K562 (cell line): ENCODE results near the gene HLA-DRB5. TPM values are rescaled to one million over a fixed set of nuclear protein-coding genes. Genes with fewer than 3 reads are reported as not detected.

Source experiments
- ATAC-seq: fragments of 200-7000 bp; cut with Tn5 transposase; 3 replicates; pipeline ENCODE4 v1.9.1; 2020; ENCODE audit warnings: moderate library complexity
- BruUV-seq: library from RNA; stranded (reverse); fragments of 400-500 nt; replicated peaks from 2 replicates; lab custom pipeline; 2021; lab: Mats Ljungman, UMichigan
- CTCF ChIA-PET: fragments of 300-600 bp; formaldehyde crosslinking; extraction: SDS; loops from one replicate; lab custom pipeline; 2021; ENCODE audit warnings: low intra/inter-chr PET ratio; lab: Yijun Ruan, JAX
- POLR2A ChIA-PET: fragments of 300-600, 350-650 bp; sonication (Branson Sonifier 250); formaldehyde crosslinking; extraction: SDS; loops from one replicate; lab custom pipeline; 2021; ENCODE audit warnings: antibody characterized with exemption, inconsistent platforms; lab: Yijun Ruan, JAX
- DNase-seq, 4 experiments: peaks; one replicate each; pipeline versions ENCODE4 v3.0.0 to v3.0.0-alpha.2; 2011 to 2018; ENCODE audit warnings: low spot score in 3 of 4, mixed read lengths in 3 of 4; ENCODE audit errors: extremely low read depth in 1 of 4
- FAIRE-seq: peaks from 2 replicates; lab custom pipeline; 2011; peaks lifted over from hg19 to GRCh38; lab: Jason Lieb, UNC
- H2AFZ ChIP-seq: 2 replicates; pipeline ENCODE4 v1.6.0; 2011; ENCODE audit warnings: low read depth, low read length, control low read depth, inconsistent platforms
- H3K27ac ChIP-seq: fragments of 200-600 bp; 3 replicates; pipeline ENCODE4 v1.8.0; 2011; ENCODE audit warnings: low read depth, mild to moderate bottlenecking, control low read depth, inconsistent platforms, low read length, moderate library complexity, mixed read lengths; ENCODE audit errors: extremely low read depth
- H3K27me3 ChIP-seq, 2 experiments: fragments of 300-600 bp in 1 of 2; 2 replicates in 1 of 2; 3 replicates in 1 of 2; pipeline versions ENCODE4 v1.6.0 to v1.8.0; 2011; ENCODE audit warnings: inconsistent platforms in 2 of 2, low read length in 2 of 2, mild to moderate bottlenecking in 1 of 2, mixed read lengths in 1 of 2, moderate library complexity in 1 of 2; ENCODE audit not compliant: control insufficient read depth in 2 of 2, insufficient read depth in 2 of 2
- H3K36me3 ChIP-seq: fragments of 300-600 bp; 3 replicates; pipeline ENCODE4 v1.8.0; 2011; ENCODE audit warnings: mild to moderate bottlenecking, low read length, inconsistent platforms; ENCODE audit not compliant: control insufficient read depth, insufficient read depth
- H3K4me1 ChIP-seq, 2 experiments: fragments of 200-600 bp in 1 of 2; replicated peaks in 1 of 2; 2 replicates in 1 of 2; 3 replicates in 1 of 2; pipeline versions ENCODE4 v1.5.1 to v1.8.0; 2011; ENCODE audit warnings: inconsistent platforms in 2 of 2, low read length in 2 of 2, mild to moderate bottlenecking in 1 of 2, mixed read lengths in 1 of 2, moderate library complexity in 1 of 2; ENCODE audit not compliant: control insufficient read depth in 2 of 2, insufficient read depth in 2 of 2
- H3K4me2 ChIP-seq: 2 replicates; pipeline ENCODE4 v1.6.1; 2011; ENCODE audit warnings: low read length, control low read depth, inconsistent platforms, mixed read lengths; ENCODE audit not compliant: insufficient read depth
- H3K4me3 ChIP-seq: fragments of 200-600 bp; sonication (generic), shearing (Covaris generic); 2 replicates; pipeline ENCODE4 v1.5.1; 2016; ENCODE audit warnings: control low read depth, inconsistent platforms
- H3K79me2 ChIP-seq: fragments of 200-600 bp; 3 replicates; pipeline ENCODE4 v1.8.0; 2011; ENCODE audit warnings: low read length, inconsistent platforms; ENCODE audit not compliant: control insufficient read depth, insufficient read depth
- H3K9ac ChIP-seq, 2 experiments: 2 replicates each; pipeline versions ENCODE4 v1.6.0 to v1.6.1; 2011; ENCODE audit warnings: low read depth in 2 of 2, low read length in 2 of 2, control low read depth in 1 of 2, inconsistent platforms in 1 of 2, mild to moderate bottlenecking in 1 of 2, mixed read lengths in 1 of 2; ENCODE audit not compliant: insufficient read depth in 1 of 2
- H3K9me1 ChIP-seq: one replicate; pipeline ENCODE4 v1.6.0; 2011; ENCODE audit warnings: inconsistent platforms, mild to moderate bottlenecking, low read length, moderate library complexity; ENCODE audit not compliant: control insufficient read depth, insufficient read depth
- H3K9me3 ChIP-seq: replicated peaks from 2 replicates; pipeline ENCODE4 v1.5.1; 2011; ENCODE audit warnings: low read depth, low read length, inconsistent platforms; ENCODE audit not compliant: control insufficient read depth, insufficient read depth
- H4K20me1 ChIP-seq: replicated peaks from 2 replicates; pipeline ENCODE4 v1.6.1; 2011; ENCODE audit warnings: low read length, inconsistent platforms, mixed read lengths; ENCODE audit not compliant: control insufficient read depth, insufficient read depth
- CHD4 ChIP-seq: fragments of 200-600 bp; sonication (generic); IDR thresholded peaks from 3 replicates; pipeline ENCODE4 v1.6.1; 2012; ENCODE audit warnings: low read depth, mild to moderate bottlenecking, mixed read lengths, low read length, inconsistent platforms; ENCODE audit not compliant: insufficient read depth, insufficient replicate concordance, poor library complexity, severe bottlenecking
- ETV5 ChIP-seq: sonication (generic); formaldehyde crosslinking; IDR thresholded peaks from 2 replicates; pipeline ENCODE4 v1.4.0; 2020; ENCODE audit warnings: low read depth, mild to moderate bottlenecking, missing genetic modification reagents
- HCFC1 ChIP-seq: IDR thresholded peaks from 2 replicates; pipeline ENCODE4 v1.6.1; 2012; ENCODE audit warnings: low read depth, low read length, improper control_type of control experiment
- HOXB6 ChIP-seq: fragments of 250-450 bp; sonication (Bioruptor Pico); IDR thresholded peaks from 2 replicates; pipeline ENCODE4 v1.5.1; 2022; ENCODE audit warnings: mild to moderate bottlenecking, borderline replicate concordance
- IRF2 ChIP-seq: sonication (generic); formaldehyde crosslinking; IDR thresholded peaks from 2 replicates; pipeline ENCODE4 v1.8.1; 2022; ENCODE audit warnings: mild to moderate bottlenecking, missing genetic modification reagents
- MIER1 ChIP-seq: fragments of 450-650 bp; IDR thresholded peaks from 2 replicates; pipeline ENCODE4 v1.6.1; 2016; ENCODE audit warnings: antibody characterized with exemption, mild to moderate bottlenecking, low read depth
- NCOR1 ChIP-seq: fragments of 450-650 bp; IDR thresholded peaks from 2 replicates; pipeline ENCODE4 v1.6.1; 2016; ENCODE audit warnings: mild to moderate bottlenecking, moderate library complexity
- POU5F1 ChIP-seq: fragments of 150-350 bp; IDR thresholded peaks from 2 replicates; pipeline ENCODE4 v1.6.1; 2014; ENCODE audit warnings: borderline replicate concordance, low read length, low read depth, mild to moderate bottlenecking; ENCODE audit not compliant: partially characterized antibody
- RBM39 ChIP-seq: fragments of 200-400 bp; formaldehyde crosslinking; optimal IDR thresholded peaks from 2 replicates; pipeline ENCODE3; 2018; ENCODE audit warnings: low read depth, low read length
- XRCC4 ChIP-seq: IDR thresholded peaks from one replicate; pipeline ENCODE4 v1.6.1; 2011; ENCODE audit not compliant: insufficient read depth, insufficient read length; ENCODE audit errors: extremely low read depth
- WGBS: fragments of 100-300 bp; shearing (Covaris generic); methylation state at CpG from one replicate; pipeline ENCODE4 v1.1.6; 2016; ENCODE audit warnings: low coverage, mixed read lengths; ENCODE audit not compliant: insufficient coverage; ENCODE audit errors: missing lambda C conversion rate; 5-methylcytosine and 5-hydroxymethylcytosine counted together
- in situ Hi-C: fragments of 300-500 bp; cut with MboI; formaldehyde crosslinking; loops from 4 replicates; pipeline ENCODE4 v1.15.0; 2018; ENCODE audit warnings: inconsistent platforms, mixed read lengths
- intact Hi-C: fragments of 100-400 bp; cut with micrococcal nuclease; formaldehyde crosslinking; loops from 2 replicates; pipeline ENCODE4 v1.14.2; 2022
- polyA plus RNA-seq, 8 experiments: library from polyadenylated mRNA; depleted of rRNA in 4 of 8; stranded (reverse) in 5 of 8; unstranded in 3 of 8; fragments of >200 nt; fragmentation: Nextera tagmentation in 2 of 8; fragmentation: Illumina TruSeq in 1 of 8; extraction: Ambion mirVana in 2 of 8; extraction: Trizol in 1 of 8; gene quantifications; 2 replicates each; pipeline versions ENCODE4 v1.2.1 to v1.2.3, GENCODE V29; 2011 to 2014; ENCODE audit warnings: inconsistent platforms in 1 of 8, missing spikeins in 1 of 8
- total RNA-seq, 7 experiments: library from RNA; depleted of rRNA in 6 of 7; stranded (reverse); fragments of >200 nt in 6 of 7; fragmentation: Illumina TruSeq in 2 of 7; extraction: Trizol in 2 of 7; gene quantifications; 2 replicates each; pipeline versions ENCODE4 v1.2.1 to v1.2.3, GENCODE V29; 2011 to 2021; ENCODE audit warnings: low replicate concordance in 1 of 7

HLA-DRB5 gene
- total and polyA plus RNA-seq, 9 of the 15 experiments (the other 6 are each of a cell fraction or from before 2014, with no cell fraction given): not detected

GRCh38 chr6:32522302-32523047 is 7.6 kb downstream of the HLA-DRB5 start:
- in situ Hi-C loops (loop anchor here (5.0 kb wide), 1 partner anchor 35 kb away; no protein-coding TSS in a partner anchor), intact Hi-C loops (no loop called here)
- FAIRE-seq: no peak
- Histone ChIP-seq H3K79me2 (no peaks in the 10 kb centered on the region), H3K9me3 (no peaks in the 10 kb centered on the region), H3K27me3 (no peaks in the 10 kb centered on the region), H3K4me3 (no peak overlapping the region), H3K4me1 (no peaks in the 10 kb centered on the region), H3K9ac (no peak overlapping the region), H3K27ac (no peak overlapping the region), H3K36me3 (no peaks in the 10 kb centered on the region), H3K4me2 (no peak overlapping the region), H2AFZ (no peak overlapping the region), H4K20me1 (no peaks in the 10 kb centered on the region), H3K9me1 (no peaks in the 10 kb centered on the region)
- POLR2A ChIA-PET: no interaction called here
- no peak for DNase-seq
- no TSS peak for BruUV-seq
- TF ChIP-seq CHD4: no peak
- no peak for TF ChIP-seq RBM39
- no peak for TF ChIP-seq MIER1
- CTCF ChIA-PET: no interaction called here
- WGBS: no CpG with 5 or more reads among the region's 19 CpGs
- no peak for ATAC-seq

GRCh38 chr6:32519910-32520258 is 10.2 kb downstream of the HLA-DRB5 start:
- ATAC-seq (no peak), FAIRE-seq (no peak), DNase-seq (no peak)
- no peaks in the 10 kb centered on the region for H3K4me1 ChIP-seq
- in situ Hi-C loops (loop anchor here (5.0 kb wide), 1 partner anchor 37 kb away; no protein-coding TSS in a partner anchor), intact Hi-C loops (no loop called here)
- no peaks in the 10 kb centered on the region for H4K20me1 ChIP-seq
- H3K27me3 ChIP-seq: no peaks in the 10 kb centered on the region
- CTCF ChIA-PET: no interaction called here
- no peaks in the 10 kb centered on the region for H3K9me1 ChIP-seq
- no peak overlapping the region for H3K4me2 ChIP-seq
- no peak overlapping the region for H3K4me3 ChIP-seq
- no CpG with 5 or more reads among the region's 1 CpG for WGBS
- no peaks in the 10 kb centered on the region for H3K36me3 ChIP-seq
- no TSS peak for BruUV-seq
- no peak overlapping the region for H2AFZ ChIP-seq
- POLR2A ChIA-PET: no interaction called here
- H3K9me3 ChIP-seq: no peaks in the 10 kb centered on the region
- H3K9ac ChIP-seq: no peak overlapping the region
- H3K79me2 ChIP-seq: no peaks in the 10 kb centered on the region
- no peak overlapping the region for H3K27ac ChIP-seq
- no peak for TF ChIP-seq IRF2 (CRISPR knock-in tag)
- TF ChIP-seq XRCC4: no peak
- no peak for TF ChIP-seq ETV5
- TF ChIP-seq POU5F1: no peak
- no peak for TF ChIP-seq HCFC1
- no peak for TF ChIP-seq NCOR1
- no peak for TF ChIP-seq HOXB6 (CRISPR knock-in tag)
